A549 (cell line): ENCODE data around the gene DST.
"Not testable (repeated sequence)": the region's sequence is repeated elsewhere in the genome, so short reads cannot be mapped to it uniquely, and the experiment has no call there.

Source experiments
- CBX8 ChIP-seq: fragments of 200-600 bp; sonication (generic); IDR thresholded peaks from 2 replicates; pipeline ENCODE4 v1.6.1; 2016
- CEBPB ChIP-seq, 2 experiments: fragments of >200 bp in 1 of 2; sonication (Bioruptor Twin) in 1 of 2; formaldehyde crosslinking in 1 of 2; IDR thresholded peaks; 2 replicates each; pipeline ENCODE4 v1.6.1; 2012 to 2016
- EHMT2 ChIP-seq: fragments of 200-600 bp; sonication (generic); IDR thresholded peaks from 2 replicates; pipeline ENCODE4 v1.6.1; 2016; ENCODE audit warnings: antibody characterized with exemption, low read depth, mild to moderate bottlenecking, moderate library complexity
- POLR2A ChIP-seq: IDR thresholded peaks from 2 replicates; pipeline ENCODE4 v1.6.1; 2012; ENCODE audit warnings: mild to moderate bottlenecking, low read length
- TF ChIP-seq, protein P1 (sequence below): IDR thresholded peaks from 2 replicates; pipeline ENCODE4 v1.6.1; 2012
- TF ChIP-seq, protein P2 (sequence below): fragments of >200 bp; sonication (Bioruptor Twin); formaldehyde crosslinking; IDR thresholded peaks from 3 replicates; pipeline ENCODE4 v1.5.1; 2016

DNA sequence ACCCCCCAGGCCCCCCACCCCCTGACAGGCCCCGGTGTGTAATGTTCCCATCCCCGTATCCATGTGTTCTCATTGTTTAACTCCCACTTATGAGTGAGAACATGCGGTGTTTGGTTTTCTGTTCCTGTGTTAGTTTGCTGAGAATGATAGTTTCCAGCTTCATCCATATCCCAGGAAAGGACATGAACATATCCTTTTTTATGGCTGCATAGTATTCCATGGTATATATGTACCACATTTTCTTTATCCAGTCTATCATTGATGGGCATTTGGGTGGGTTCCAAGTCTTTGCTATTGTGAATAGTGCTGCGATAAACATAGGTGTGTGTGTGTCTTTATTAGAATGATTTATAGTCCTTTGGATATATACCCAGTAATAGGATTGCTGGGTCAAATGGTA is 80.0 kb downstream of the DST start:
- not testable (repeated sequence) for TF ChIP-seq CBX8; CEBPB (IDR thresholded peaks at IDR 0.05); EHMT2; POLR2A
- TF ChIP-seq, protein P1, sequence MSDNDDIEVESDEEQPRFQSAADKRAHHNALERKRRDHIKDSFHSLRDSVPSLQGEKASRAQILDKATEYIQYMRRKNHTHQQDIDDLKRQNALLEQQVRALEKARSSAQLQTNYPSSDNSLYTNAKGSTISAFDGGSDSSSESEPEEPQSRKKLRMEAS = not testable (repeated sequence)
- TF ChIP-seq, protein P2, sequence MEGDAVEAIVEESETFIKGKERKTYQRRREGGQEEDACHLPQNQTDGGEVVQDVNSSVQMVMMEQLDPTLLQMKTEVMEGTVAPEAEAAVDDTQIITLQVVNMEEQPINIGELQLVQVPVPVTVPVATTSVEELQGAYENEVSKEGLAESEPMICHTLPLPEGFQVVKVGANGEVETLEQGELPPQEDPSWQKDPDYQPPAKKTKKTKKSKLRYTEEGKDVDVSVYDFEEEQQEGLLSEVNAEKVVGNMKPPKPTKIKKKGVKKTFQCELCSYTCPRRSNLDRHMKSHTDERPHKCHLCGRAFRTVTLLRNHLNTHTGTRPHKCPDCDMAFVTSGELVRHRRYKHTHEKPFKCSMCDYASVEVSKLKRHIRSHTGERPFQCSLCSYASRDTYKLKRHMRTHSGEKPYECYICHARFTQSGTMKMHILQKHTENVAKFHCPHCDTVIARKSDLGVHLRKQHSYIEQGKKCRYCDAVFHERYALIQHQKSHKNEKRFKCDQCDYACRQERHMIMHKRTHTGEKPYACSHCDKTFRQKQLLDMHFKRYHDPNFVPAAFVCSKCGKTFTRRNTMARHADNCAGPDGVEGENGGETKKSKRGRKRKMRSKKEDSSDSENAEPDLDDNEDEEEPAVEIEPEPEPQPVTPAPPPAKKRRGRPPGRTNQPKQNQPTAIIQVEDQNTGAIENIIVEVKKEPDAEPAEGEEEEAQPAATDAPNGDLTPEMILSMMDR = not testable (repeated sequence)
